HPDE6-E6E7 (cell line): Measurements from ENCODE around the gene CACNA1B.
"Not testable (repeated sequence)": the region's sequence is repeated elsewhere in the genome, so short reads cannot be mapped to it uniquely, and the experiment has no call there.

Experiments used
- DNase-seq: peaks from one replicate; pipeline ENCODE4 v3.0.0; 2011; ENCODE audit warnings: missing footprints; ENCODE audit errors: extremely low spot score

Gene CACNA1B

GRCh38 chr9:137885121-137885520 lies 7.5 kb downstream of the CACNA1B start:
- DNase-seq: not testable (repeated sequence)

GRCh38 chr9:137888621-137889020 lies 11.0 kb downstream of the CACNA1B start:
- DNase-seq: not testable (repeated sequence)

- not testable (repeated sequence) for DNase-seq
These were observed 12.4 kb downstream of the CACNA1B start for GRCh38 chr9:137889966-137890365.

- not testable (repeated sequence) for DNase-seq
These were observed 13.4 kb downstream of the CACNA1B start for GRCh38 chr9:137890768-137891587.

- no peak for DNase-seq
These were observed 14.2 kb downstream of the CACNA1B start for GRCh38 chr9:137891588-137892423.

GRCh38 chr9:137892424-137893191 lies 15.0 kb downstream of the CACNA1B start:
- no peak for DNase-seq

- no peak for DNase-seq
These were observed 16.1 kb downstream of the CACNA1B start for GRCh38 chr9:137893670-137894069.

GRCh38 chr9:137899551-137900360 lies 22.2 kb downstream of the CACNA1B start:
- no peak for DNase-seq

- no peak for DNase-seq
These were observed 23.2 kb downstream of the CACNA1B start for GRCh38 chr9:137900584-137901310.

- DNase-seq: no peak
These were observed 25.1 kb downstream of the CACNA1B start for GRCh38 chr9:137902646-137903045.

- no peak for DNase-seq
These were observed 28.2 kb downstream of the CACNA1B start for GRCh38 chr9:137905740-137906139.

- no peak for DNase-seq
These were observed 30.2 kb downstream of the CACNA1B start for GRCh38 chr9:137907776-137908175.

GRCh38 chr9:137912671-137913070 lies 35.1 kb downstream of the CACNA1B start:
- no peak for DNase-seq

GRCh38 chr9:137913132-137913531 lies 35.5 kb downstream of the CACNA1B start:
- no peak for DNase-seq

GRCh38 chr9:137913771-137914767 lies 36.5 kb downstream of the CACNA1B start:
- DNase-seq: no peak

- no peak for DNase-seq
These were observed 39.0 kb downstream of the CACNA1B start for GRCh38 chr9:137916540-137916939.

- DNase-seq: no peak
These were observed 39.5 kb downstream of the CACNA1B start for GRCh38 chr9:137917116-137917515.

- DNase-seq: no peak
These were observed 40.2 kb downstream of the CACNA1B start for GRCh38 chr9:137917795-137918194.
